SK-N-MC (cell line): ENCODE data around the gene MSMB.

Source experiments
- EZH2 ChIP-seq: fragments of 200-600 bp; sonication (generic); IDR thresholded peaks from one replicate; pipeline ENCODE4 v1.6.1; 2017; ENCODE audit warnings: antibody characterized with exemption
- FOXP2 ChIP-seq: optimal IDR thresholded peaks from 2 replicates; pipeline ENCODE3; 2011; ENCODE audit warnings: mild to moderate bottlenecking, moderate library complexity; ENCODE audit not compliant: insufficient read depth; ENCODE audit errors: extremely low read length, control extremely low read depth
- POLR2AphosphoS5 ChIP-seq: IDR thresholded peaks from 2 replicates; pipeline ENCODE4 v1.6.1; 2012; ENCODE audit warnings: mild to moderate bottlenecking, low read depth, low read length, borderline replicate concordance

- TF ChIP-seq POLR2AphosphoS5 = no peak
- TF ChIP-seq EZH2 = no peak
- no peak for TF ChIP-seq FOXP2
Measured at GRCh38 chr10:46035923-46036849, 9.9 kb downstream of the MSMB start.
